Stimulated activated CD8-positive, alpha-beta memory T cell treated with anti-CD3 and anti-CD28 coated beads, Interleukin-15, amount 100 ng/mL, for 24 hours (primary cell): ENCODE data around the gene CD5L.

Experiments used
- DNase-seq: peaks from one replicate; pipeline ENCODE4 v3.0.0-alpha.2; 2020; ENCODE audit warnings: low read depth

The CD5L gene

GRCh38 chr1:157813269-157813668 is 28.3 kb downstream of the CD5L start:
- no peak for DNase-seq

GRCh38 chr1:157806431-157807149 is 35.0 kb downstream of the CD5L start:
- no peak for DNase-seq

- no peak for DNase-seq
Observed at GRCh38 chr1:157803851-157804250, 37.8 kb downstream of the CD5L start.

- DNase-seq = no peak
Observed at GRCh38 chr1:157799996-157800395, 41.6 kb downstream of the CD5L start.

- DNase-seq = no peak
Observed at GRCh38 chr1:157798211-157798610, 43.4 kb downstream of the CD5L start.

GRCh38 chr1:157785248-157785647 is 56.4 kb downstream of the CD5L start:
- DNase-seq = no peak

GRCh38 chr1:157784801-157785200 is 56.8 kb downstream of the CD5L start:
- no peak for DNase-seq

GRCh38 chr1:157782931-157783330 is 58.7 kb downstream of the CD5L start:
- no peak for DNase-seq

GRCh38 chr1:157781048-157781447 is 60.6 kb downstream of the CD5L start:
- no peak for DNase-seq
